Activated CD4-positive, alpha-beta memory T cell treated with anti-CD3 and anti-CD28 coated beads, Interleukin-2, amount 10 ng/mL, durations not matched to agents 7 days and 5 days (primary cell): ENCODE data around the gene ASPG. TPM values are rescaled to one million over a fixed set of nuclear protein-coding genes. Genes with fewer than 3 reads are reported as not detected.

Source experiments
- CTCF ChIA-PET: fragments of 350-600 bp; sonication (Branson Sonifier 250); formaldehyde crosslinking; loops from one replicate; lab custom pipeline; 2021; ENCODE audit warnings: antibody characterized with exemption, inconsistent platforms; lab: Charles Lee
- POLR2A ChIA-PET: fragments of 350-600 bp; sonication (Branson Sonifier 250); formaldehyde crosslinking; loops from one replicate; lab custom pipeline; 2021; ENCODE audit warnings: antibody characterized with exemption; lab: Charles Lee
- DNase-seq: peaks from one replicate; pipeline ENCODE4 v3.0.0-alpha.2; 2020
- H3K27ac Mint-ChIP-seq: one replicate; pipeline ENCODE4 v1.8.0; 2021; ENCODE audit warnings: mild to moderate bottlenecking, mixed read lengths
- H3K27me3 Mint-ChIP-seq: one replicate; pipeline ENCODE4 v1.8.0; 2021; ENCODE audit warnings: mixed read lengths
- H3K36me3 Mint-ChIP-seq: one replicate; pipeline ENCODE4 v1.8.0; 2021; ENCODE audit warnings: low read depth, mixed read lengths
- H3K4me1 Mint-ChIP-seq: one replicate; pipeline ENCODE4 v1.8.0; 2021; ENCODE audit warnings: mixed read lengths
- H3K4me3 Mint-ChIP-seq: one replicate; pipeline ENCODE4 v1.8.0; 2021; ENCODE audit warnings: mild to moderate bottlenecking, mixed read lengths
- H3K9me3 Mint-ChIP-seq: one replicate; pipeline ENCODE4 v1.8.0; 2021; ENCODE audit warnings: mixed read lengths
- total RNA-seq, 2 experiments: library from RNA; stranded (reverse); gene quantifications; one replicate each; pipeline ENCODE4 v1.2.3, GENCODE V29; 2021

Gene ASPG
- total RNA-seq, 2 experiments from 2014 or later: not detected

DNA sequence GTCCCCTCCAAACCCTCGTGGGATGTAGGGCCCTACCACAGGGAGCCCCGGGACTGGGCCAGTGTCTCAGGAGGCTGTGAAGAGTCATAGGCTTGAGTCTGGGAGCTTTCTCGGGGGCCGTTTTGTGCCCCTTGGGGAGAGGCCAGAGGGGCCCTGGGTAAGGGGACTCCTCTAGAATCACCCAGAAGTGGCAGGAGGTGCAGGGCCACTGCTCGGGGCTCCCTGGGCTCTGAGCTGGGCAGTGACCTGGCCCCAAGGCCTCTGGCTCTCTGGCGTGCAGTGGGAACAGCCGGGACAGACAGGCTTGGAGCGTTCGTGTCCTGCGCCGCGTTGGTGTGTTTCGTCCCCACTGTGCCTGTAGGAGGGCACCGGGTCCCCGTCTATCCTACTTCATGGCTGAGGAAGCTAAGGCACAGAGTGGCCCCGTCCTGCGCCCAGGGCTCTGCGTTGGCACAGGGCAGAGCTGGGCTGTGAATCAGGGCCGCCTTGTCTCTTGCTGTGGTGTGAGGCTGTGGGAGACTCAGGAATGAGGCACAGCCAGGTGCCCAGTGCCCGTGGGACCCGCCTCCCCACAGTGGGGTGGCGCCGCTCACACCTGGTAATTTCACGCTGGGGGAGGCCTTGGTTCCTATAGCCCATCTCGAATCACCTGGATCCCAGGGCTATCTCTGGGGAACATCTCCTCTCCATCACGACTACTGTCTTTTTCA is 29.1 kb downstream of the ASPG start:
- no peak overlapping the region for H3K4me3 Mint-ChIP-seq
- no peaks in the 10 kb centered on the region for H3K4me1 Mint-ChIP-seq
- POLR2A ChIA-PET: no interaction called here
- H3K27me3 Mint-ChIP-seq: peaks cover 18% of the 10 kb centered on the region
- no peak overlapping the region for H3K27ac Mint-ChIP-seq
- H3K9me3 Mint-ChIP-seq: no peaks in the 10 kb centered on the region
- H3K36me3 Mint-ChIP-seq: no peaks in the 10 kb centered on the region
- CTCF ChIA-PET: no interaction called here
- no peak for DNase-seq

DNA sequence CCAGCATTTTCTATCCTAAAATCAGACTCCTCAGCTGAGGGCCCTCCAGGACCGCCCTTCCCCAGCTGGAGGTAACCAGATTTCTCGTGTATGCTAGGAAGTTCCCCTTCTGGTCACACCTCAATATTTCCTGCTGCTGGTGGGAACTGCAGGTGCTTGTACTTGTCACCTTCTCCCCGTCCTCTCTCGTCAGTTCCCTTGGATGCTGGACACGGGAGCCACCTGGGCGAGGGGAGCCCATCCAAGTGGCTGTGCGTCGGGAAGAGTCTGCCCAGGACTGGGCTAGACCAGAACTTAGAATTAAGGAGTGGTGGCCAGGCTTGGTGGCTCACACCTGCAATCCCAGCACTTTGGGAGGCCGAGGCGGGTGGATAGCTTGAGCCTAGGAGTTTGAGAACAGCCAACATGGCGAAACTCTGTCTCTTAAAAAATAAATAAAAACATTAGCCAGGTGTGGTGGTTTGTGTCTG is 29.7 kb downstream of the ASPG start:
- Mint-ChIP-seq H3K27ac (no peak overlapping the region), H3K9me3 (no peaks in the 10 kb centered on the region), H3K36me3 (no peaks in the 10 kb centered on the region), H3K4me3 (no peak overlapping the region), H3K4me1 (no peaks in the 10 kb centered on the region), H3K27me3 (peaks cover 22% of the 10 kb centered on the region)
- ChIA-PET CTCF (no interaction called here), POLR2A (no interaction called here)
- no peak for DNase-seq

DNA sequence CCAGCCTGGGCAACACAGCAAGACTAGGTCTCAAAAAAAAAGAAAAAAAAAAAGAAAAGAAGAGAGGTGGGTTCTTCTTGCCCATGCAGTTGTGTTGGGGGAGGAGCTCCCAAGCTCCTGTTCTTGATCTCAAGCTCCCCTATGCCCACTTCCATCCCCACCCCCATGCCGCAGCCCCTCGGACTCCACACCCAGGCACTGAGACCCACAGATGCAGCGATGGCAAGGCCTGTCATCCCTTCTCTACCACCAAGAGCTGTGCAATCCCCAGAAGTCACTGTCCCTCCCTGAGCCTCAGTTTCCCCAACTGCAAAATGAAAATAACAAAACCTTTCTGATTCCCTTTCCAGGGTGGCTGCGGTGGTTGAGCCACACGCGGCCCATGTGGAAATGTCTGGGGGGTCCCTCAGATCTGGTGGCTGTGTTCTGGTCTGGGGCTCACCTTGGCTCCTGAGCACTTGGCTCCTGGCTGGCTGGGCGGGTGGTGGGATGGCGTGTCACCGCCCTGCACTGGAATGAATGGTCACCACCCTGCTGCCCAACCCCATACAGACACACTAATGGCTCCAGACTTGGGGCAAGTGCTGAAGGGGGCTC is 30.3 kb downstream of the ASPG start:
- DNase-seq: no peak
- Mint-ChIP-seq H3K27ac (no peak overlapping the region), H3K4me3 (no peak overlapping the region), H3K4me1 (no peaks in the 10 kb centered on the region), H3K27me3 (peaks cover 27% of the 10 kb centered on the region), H3K36me3 (no peaks in the 10 kb centered on the region), H3K9me3 (no peaks in the 10 kb centered on the region)
- POLR2A ChIA-PET: no interaction called here
- CTCF ChIA-PET: no interaction called here

DNA sequence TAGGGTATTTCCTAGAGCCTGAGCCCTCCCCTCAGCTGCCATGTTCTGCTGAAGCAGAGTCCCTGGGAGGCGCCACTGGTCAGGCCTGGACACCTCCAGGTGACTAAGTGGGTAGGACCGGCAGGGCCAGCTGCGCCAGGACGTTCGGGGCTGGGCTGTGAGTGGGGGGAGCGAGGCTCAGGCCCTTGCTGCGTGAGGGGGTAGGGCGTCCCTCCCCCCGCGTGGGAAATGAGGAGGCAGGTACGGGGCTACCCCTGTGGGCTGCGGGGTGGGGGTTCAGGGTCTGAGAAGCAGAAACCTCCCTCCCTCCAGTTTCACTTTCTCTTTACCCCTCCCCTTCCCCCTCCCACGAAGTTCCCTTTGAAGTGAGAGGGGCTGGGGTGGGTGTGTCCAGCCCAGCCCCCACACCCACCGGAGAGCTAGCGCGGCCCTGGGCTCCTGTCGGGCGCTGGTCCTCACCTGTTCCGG is 30.8 kb downstream of the ASPG start:
- POLR2A ChIA-PET: no interaction called here
- no peaks in the 10 kb centered on the region for H3K36me3 Mint-ChIP-seq
- no peaks in the 10 kb centered on the region for H3K9me3 Mint-ChIP-seq
- H3K4me1 Mint-ChIP-seq: no peaks in the 10 kb centered on the region
- no peak overlapping the region for H3K4me3 Mint-ChIP-seq
- no peak overlapping the region for H3K27ac Mint-ChIP-seq
- peaks cover 31% of the 10 kb centered on the region for H3K27me3 Mint-ChIP-seq
- CTCF ChIA-PET: no interaction called here
- DNase-seq: no peak

DNA sequence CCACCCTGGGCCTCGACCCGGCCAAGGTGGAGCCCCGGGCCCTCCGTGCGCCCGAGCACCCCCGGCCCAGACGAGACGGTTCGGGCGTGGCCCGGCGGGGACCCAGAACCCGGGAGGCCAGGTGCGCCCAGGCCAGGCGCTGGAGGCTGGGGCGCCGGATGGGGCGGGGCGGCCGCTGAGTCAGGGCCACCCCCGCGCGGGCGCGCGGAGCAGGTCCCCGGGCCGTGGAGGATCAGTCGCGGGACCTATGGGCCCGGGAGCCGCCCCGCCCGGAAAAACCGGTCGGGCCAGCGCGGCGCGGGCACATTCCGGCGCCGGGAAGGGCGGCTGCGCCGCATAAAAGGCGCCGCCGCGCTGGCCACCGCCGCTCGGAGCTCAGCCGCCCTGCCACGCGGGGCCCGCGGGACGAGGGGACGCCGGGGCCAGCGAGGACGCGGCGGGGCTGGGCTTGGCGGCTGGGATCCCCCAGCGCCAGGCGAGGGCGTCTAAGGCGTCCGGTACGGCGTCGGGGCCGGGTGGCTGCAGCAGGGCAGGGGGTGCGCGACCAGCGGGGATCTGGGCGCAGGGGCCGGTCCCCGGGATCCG is 31.3 kb downstream of the ASPG start:
- Mint-ChIP-seq H3K27me3 (peaks cover 32% of the 10 kb centered on the region), H3K9me3 (no peaks in the 10 kb centered on the region), H3K36me3 (no peaks in the 10 kb centered on the region), H3K4me3 (no peak overlapping the region), H3K27ac (no peak overlapping the region), H3K4me1 (no peaks in the 10 kb centered on the region)
- ChIA-PET POLR2A (no interaction called here), CTCF (no interaction called here)
- DNase-seq: no peak

DNA sequence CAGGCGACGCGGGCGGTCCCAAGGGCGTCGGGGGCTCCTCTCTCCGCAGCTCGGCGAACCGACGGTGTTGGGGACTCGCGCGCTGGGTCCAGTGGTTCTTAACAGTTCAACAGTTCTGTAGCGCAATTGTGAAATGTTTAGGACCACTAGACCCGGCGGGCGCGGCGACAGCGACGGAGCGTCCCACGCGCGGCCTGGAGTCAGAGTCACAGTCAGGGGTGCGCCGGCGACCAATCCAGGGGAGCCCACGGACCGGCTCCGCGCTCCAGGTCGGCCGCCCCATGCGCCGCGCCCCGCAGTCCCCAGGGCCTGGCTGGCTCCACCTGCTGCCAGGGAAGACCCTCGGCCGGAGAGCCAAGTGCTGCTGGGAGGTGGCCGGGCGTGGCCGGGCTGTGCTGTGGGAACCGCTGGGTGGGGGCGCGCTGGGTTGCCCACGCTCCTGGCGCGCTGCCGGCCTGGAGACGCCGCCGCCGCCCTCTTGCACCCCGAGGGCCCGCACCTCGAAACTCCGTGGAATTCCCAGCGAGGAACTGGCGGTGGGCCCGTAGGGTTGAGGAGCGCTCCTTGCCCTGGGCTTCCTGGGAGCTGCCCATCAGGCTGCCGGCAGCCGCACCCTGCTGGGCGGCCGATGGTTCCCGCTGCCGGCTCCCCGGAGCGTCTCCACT is 32.0 kb downstream of the ASPG start:
- Mint-ChIP-seq H3K4me1 (no peaks in the 10 kb centered on the region), H3K9me3 (no peaks in the 10 kb centered on the region), H3K27ac (no peak overlapping the region), H3K4me3 (no peak overlapping the region), H3K27me3 (peaks cover 32% of the 10 kb centered on the region), H3K36me3 (no peaks in the 10 kb centered on the region)
- POLR2A ChIA-PET: no interaction called here
- no peak for DNase-seq
- CTCF ChIA-PET: no interaction called here

DNA sequence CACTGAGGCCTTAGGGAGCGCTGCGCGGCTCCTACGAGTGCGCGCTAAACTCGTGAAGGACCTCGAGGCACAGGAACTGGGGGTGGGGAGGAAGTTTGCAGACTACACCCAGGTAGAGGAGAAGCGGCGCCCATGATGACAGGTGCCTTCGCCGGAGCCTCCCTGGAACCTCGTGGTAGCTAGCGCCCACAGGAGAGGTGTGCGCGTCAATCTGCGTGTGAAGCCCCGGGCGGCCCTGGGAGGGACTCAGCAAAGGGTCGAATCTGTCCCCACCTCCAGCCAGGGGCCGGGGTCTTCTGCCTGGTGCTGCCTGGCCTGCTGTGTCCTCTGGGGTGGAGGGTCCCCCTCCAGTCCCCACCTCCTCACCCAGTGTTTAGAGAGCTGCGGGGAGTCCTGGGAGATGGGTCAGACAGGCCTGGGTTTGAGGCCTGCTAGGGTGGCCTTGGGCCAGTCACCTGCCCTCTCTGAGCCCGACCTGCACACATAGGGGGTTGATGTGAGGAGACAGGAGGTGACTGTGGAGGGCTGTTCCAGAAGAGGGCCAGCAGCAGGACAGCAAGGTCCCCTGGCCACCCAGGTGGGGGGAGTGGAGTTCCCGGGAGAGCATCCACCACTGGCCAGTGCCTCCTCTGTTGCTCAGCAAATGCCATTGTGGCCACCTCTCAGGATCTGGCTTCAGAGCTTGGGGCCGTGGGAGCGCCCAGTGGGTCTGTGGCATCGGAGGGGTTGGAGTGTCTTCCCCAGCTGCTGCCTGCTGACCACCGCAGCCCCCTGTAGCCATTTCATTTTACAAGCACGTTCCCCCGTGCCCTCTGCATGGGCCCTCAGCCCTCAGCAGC is 32.7 kb downstream of the ASPG start:
- Mint-ChIP-seq H3K27me3 (peaks cover 32% of the 10 kb centered on the region), H3K4me3 (no peak overlapping the region), H3K27ac (no peak overlapping the region), H3K9me3 (no peaks in the 10 kb centered on the region), H3K36me3 (no peaks in the 10 kb centered on the region), H3K4me1 (no peaks in the 10 kb centered on the region)
- CTCF ChIA-PET: no interaction called here
- no peak for DNase-seq
- POLR2A ChIA-PET: no interaction called here

DNA sequence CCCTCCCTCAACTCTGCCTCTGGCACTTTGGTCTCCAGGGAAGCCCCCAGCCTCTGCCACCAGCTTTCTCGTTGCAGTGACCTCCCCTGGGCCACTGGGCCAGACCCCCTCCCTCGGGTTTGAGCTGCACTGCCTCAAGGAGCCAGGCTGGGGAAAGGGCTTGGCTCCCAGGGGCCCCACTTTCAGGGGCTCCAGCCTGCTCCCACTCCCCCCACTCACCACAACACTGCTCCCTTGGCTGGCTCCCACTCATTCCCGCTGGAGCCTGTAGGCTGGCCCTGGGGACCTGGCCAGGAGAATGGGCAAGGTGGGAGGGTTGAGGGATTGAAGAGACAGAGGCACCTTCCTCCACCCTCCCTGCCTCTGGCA is 33.6 kb downstream of the ASPG start:
- Mint-ChIP-seq H3K4me3 (no peak overlapping the region), H3K9me3 (peaks cover 1% of the 10 kb centered on the region), H3K4me1 (no peaks in the 10 kb centered on the region), H3K27ac (no peak overlapping the region), H3K36me3 (no peaks in the 10 kb centered on the region), H3K27me3 (peaks cover 35% of the 10 kb centered on the region)
- DNase-seq: no peak
- ChIA-PET CTCF (no interaction called here), POLR2A (no interaction called here)

DNA sequence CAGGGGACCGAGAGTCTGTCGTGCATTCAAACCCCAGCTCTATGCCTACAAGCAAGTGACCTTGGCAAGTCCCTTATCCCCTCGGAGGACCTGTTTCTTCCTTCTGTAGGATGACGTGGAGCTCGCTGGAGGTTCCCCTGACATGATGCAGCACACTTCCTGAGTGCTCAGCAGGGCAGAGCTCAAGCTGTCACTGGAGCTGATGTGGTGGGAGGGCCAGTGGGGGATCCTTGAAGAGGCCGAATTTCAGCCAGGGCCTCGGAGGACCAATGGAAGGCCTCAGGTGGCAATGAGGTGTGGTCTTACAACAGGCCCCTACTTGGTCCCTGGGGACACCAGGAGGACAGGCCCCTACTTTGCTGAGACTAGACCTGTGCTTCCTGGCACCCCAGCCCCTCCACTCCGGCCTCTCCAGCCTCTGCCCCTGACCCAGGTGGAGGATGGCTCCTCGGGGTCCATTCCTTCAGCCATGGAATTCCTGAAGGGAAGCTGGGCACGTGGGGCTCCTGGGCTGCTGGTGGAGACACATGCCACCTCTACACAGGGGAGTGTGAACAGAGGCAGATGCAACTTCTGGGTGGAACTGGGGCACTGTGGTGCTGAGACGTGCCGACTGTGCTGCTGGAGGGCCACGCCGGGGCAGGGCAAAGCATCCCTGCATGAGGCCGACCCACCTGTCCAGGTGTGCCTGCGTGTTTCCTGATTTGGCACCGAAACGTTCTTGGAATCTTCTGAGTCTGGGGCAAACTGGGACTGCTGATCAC is 34.2 kb downstream of the ASPG start:
- ChIA-PET CTCF (no interaction called here), POLR2A (no interaction called here)
- no peak for DNase-seq
- H3K9me3 Mint-ChIP-seq: peaks cover 2% of the 10 kb centered on the region
- no peaks in the 10 kb centered on the region for H3K36me3 Mint-ChIP-seq
- no peak overlapping the region for H3K27ac Mint-ChIP-seq
- no peaks in the 10 kb centered on the region for H3K4me1 Mint-ChIP-seq
- H3K4me3 Mint-ChIP-seq: no peak overlapping the region
- H3K27me3 Mint-ChIP-seq: peaks cover 36% of the 10 kb centered on the region

DNA sequence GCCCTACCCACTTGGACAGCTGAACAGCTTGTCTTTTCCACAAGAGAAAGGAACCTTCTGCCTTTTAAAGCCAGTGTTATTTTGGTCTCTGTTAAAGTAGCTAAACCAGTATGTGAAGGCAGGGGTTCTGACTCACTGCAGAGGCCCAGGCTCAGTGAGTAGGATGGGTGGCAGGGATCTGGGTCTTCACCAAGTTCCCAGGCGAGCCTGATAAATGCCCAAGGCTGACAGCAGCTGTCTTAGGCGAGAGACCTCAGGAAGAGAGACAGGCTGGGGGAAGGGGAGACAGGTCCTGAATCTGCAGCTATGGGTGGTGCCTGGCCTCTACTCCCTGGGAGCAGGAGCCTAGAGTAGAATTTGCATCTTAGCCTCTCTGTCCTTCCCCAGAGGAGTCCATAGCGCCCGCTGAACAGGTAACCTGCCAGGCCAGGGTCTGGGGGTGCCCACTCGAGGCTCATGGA is 34.8 kb downstream of the ASPG start:
- Mint-ChIP-seq H3K9me3 (peaks cover 2% of the 10 kb centered on the region), H3K27ac (no peak overlapping the region), H3K4me1 (no peaks in the 10 kb centered on the region), H3K36me3 (no peaks in the 10 kb centered on the region), H3K4me3 (no peak overlapping the region), H3K27me3 (peaks cover 39% of the 10 kb centered on the region)
- ChIA-PET CTCF (interaction anchor here (1.5 kb wide), 1 partner anchor 26 kb away, joined by 3 read pairs; no protein-coding TSS in a partner anchor), POLR2A (no interaction called here)
- no peak for DNase-seq

DNA sequence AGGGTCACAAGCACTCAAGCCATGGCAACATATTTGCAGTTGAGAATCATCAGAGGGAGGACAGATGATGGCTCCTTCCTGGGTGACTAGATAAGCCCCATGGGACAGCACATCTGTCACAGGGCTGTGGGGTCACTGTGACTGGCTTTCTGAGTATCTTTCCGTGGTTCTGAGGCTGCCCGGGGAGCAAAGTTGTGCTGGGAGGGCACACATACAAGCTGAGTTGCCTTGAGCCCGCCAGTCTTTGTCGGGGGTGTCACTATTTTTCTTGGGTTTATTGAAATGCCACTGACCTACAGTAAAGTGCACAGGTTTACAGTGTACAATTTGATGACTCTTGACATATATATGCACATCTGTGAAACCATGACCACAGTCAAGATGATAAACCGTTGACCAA is 35.6 kb downstream of the ASPG start:
- H3K36me3 Mint-ChIP-seq: no peaks in the 10 kb centered on the region
- CTCF ChIA-PET: interaction anchor here (1.5 kb wide), 1 partner anchor 27 kb away, joined by 3 read pairs; no protein-coding TSS in a partner anchor
- H3K27me3 Mint-ChIP-seq: peaks cover 35% of the 10 kb centered on the region
- H3K9me3 Mint-ChIP-seq: peaks cover 2% of the 10 kb centered on the region
- H3K27ac Mint-ChIP-seq: no peak overlapping the region
- DNase-seq: no peak
- POLR2A ChIA-PET: no interaction called here
- no peak overlapping the region for H3K4me3 Mint-ChIP-seq
- H3K4me1 Mint-ChIP-seq: no peaks in the 10 kb centered on the region

DNA sequence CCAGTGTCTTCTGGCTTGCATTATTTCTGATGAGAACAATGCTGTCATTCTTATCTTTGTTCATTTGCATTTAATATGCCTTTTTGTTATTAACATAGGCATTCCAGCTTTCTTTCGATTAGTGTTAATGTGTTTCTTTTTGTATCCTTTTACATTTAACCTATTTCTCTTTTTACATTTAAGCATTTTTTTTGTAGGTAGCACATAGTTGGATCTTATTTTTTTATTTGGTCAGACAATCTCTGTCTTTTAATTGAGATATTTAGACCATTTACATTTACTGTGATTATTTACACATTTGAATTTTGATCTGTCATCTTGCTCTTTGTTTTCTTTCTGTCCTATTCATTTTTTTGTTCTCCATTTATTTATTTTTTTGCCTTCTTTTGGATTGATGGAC is 38.4 kb downstream of the ASPG start:
- POLR2A ChIA-PET: no interaction called here
- H3K9me3 Mint-ChIP-seq: peaks cover 6% of the 10 kb centered on the region
- no peak overlapping the region for H3K27ac Mint-ChIP-seq
- CTCF ChIA-PET: no interaction called here
- H3K27me3 Mint-ChIP-seq: peaks cover 27% of the 10 kb centered on the region
- H3K36me3 Mint-ChIP-seq: no peaks in the 10 kb centered on the region
- no peaks in the 10 kb centered on the region for H3K4me1 Mint-ChIP-seq
- DNase-seq: no peak
- no peak overlapping the region for H3K4me3 Mint-ChIP-seq
